ENCODE results near the gene MAGEA9B.
"Not testable (repeated sequence)": the region's sequence is repeated elsewhere in the genome, so short reads cannot be mapped to it uniquely, and the experiment has no call there.

MAGEA9B gene

GRCh38 chrX:149533999-149534398 is 53.3 kb downstream of the MAGEA9B start:
- DNase-seq, result not testable (repeated sequence)

- not testable (repeated sequence) for DNase-seq
Observed at GRCh38 chrX:149532868-149533267, 54.4 kb downstream of the MAGEA9B start.

All from EL (cell line).